ENCODE measurements around the gene SLCO3A1.

- TF ChIP-seq CTCF (IDR thresholded peaks at IDR 0.05) (no peak), USF2 (CRISPR knock-in tag; IDR thresholded peaks at IDR 0.05) (no peak), ESRRA (CRISPR knock-in tag; IDR thresholded peaks at IDR 0.05; ENCODE audit: borderline replicate concordance) (no peak)
These were observed 258.7 kb downstream of the SLCO3A1 start for GRCh38 chr15:92112180-92112579.
